GM19193 (cell line): Measurements from ENCODE around the gene PDGFA.

Experiments used
- POLR2A ChIP-seq: IDR thresholded peaks from 4 replicates; pipeline ENCODE4 v1.6.1; 2011; ENCODE audit not compliant: insufficient read depth, insufficient read length; ENCODE audit errors: extremely low read depth

PDGFA gene

GRCh38 chr7:483656-484355 is 35.8 kb downstream of the PDGFA start:
- TF ChIP-seq POLR2A = no peak

GRCh38 chr7:482521-483083 is 37.0 kb downstream of the PDGFA start:
- no peak for TF ChIP-seq POLR2A

GRCh38 chr7:481219-481930 is 38.3 kb downstream of the PDGFA start:
- TF ChIP-seq POLR2A = no peak

- TF ChIP-seq POLR2A = no peak
Observed at GRCh38 chr7:480531-481218, 39.0 kb downstream of the PDGFA start.

GRCh38 chr7:479948-480499 is 39.6 kb downstream of the PDGFA start:
- no peak for TF ChIP-seq POLR2A

GRCh38 chr7:479115-479947 is 40.3 kb downstream of the PDGFA start:
- TF ChIP-seq POLR2A = no peak

GRCh38 chr7:477626-478220 is 41.9 kb downstream of the PDGFA start:
- TF ChIP-seq POLR2A = no peak

- TF ChIP-seq POLR2A = no peak
Observed at GRCh38 chr7:476736-477360, 42.8 kb downstream of the PDGFA start.

GRCh38 chr7:475951-476441 is 43.6 kb downstream of the PDGFA start:
- no peak for TF ChIP-seq POLR2A

GRCh38 chr7:475425-475728 is 44.3 kb downstream of the PDGFA start:
- no peak for TF ChIP-seq POLR2A

GRCh38 chr7:474605-475424 is 44.8 kb downstream of the PDGFA start:
- TF ChIP-seq POLR2A = no peak

- TF ChIP-seq POLR2A = no peak
Observed at GRCh38 chr7:473870-474604, 45.6 kb downstream of the PDGFA start.
